Left lung (tissue), 10 donors: Measurements from ENCODE around the gene RNF125. TPM values are rescaled to one million over a fixed set of nuclear protein-coding genes. Genes with fewer than 3 reads are reported as not detected.
"Not testable (repeated sequence)": the region's sequence is repeated elsewhere in the genome, so short reads cannot be mapped to it uniquely, and the experiment has no call there.

Experiments
- ATAC-seq: fragments of 200-7000 bp; cut with Tn5 transposase; one replicate; pipeline ENCODE4 v1.9.1; 2020; ENCODE audit warnings: moderate library complexity
- DNase-seq, 4 donors: peaks; one replicate each; pipeline ENCODE4 v3.0.0-alpha.2; 2013 to 2020
- H3K27ac ChIP-seq, 2 donors: fragments of 200-600 bp; sonication (generic) in 1 of 2; one replicate each; pipeline versions ENCODE4 v1.5.0 to v1.8.0; 2020 to 2021
- H3K27me3 ChIP-seq, 2 donors: fragments of 200-600 bp; sonication (generic) in 1 of 2; one replicate each; pipeline versions ENCODE4 v1.5.0 to v1.8.0; 2020 to 2021
- H3K36me3 ChIP-seq, 2 donors: fragments of 200-600 bp; sonication (generic) in 1 of 2; one replicate each; pipeline versions ENCODE4 v1.5.0 to v1.8.0; 2020 to 2021
- H3K4me1 ChIP-seq, 2 donors: fragments of 200-600 bp; one replicate each; pipeline ENCODE4 v1.8.0; 2021
- H3K4me3 ChIP-seq, 2 donors: fragments of 200-600 bp; sonication (generic) in 1 of 2; one replicate each; pipeline versions ENCODE4 v1.5.0 to v1.8.0; 2020 to 2021; ENCODE audit warnings: mild to moderate bottlenecking in 1 of 2
- H3K9me3 ChIP-seq, 2 donors: fragments of 200-600 bp; sonication (generic) in 1 of 2; one replicate each; pipeline versions ENCODE4 v1.5.0 to v1.8.0; 2020 to 2021
- intact Hi-C, 2 donors: fragments of 100-400 bp; cut with DNase I; formaldehyde crosslinking; loops; one replicate each; pipeline versions ENCODE4 v1.11.2 to v1.14.2; 2022
- polyA plus RNA-seq, 6 donors: library from polyadenylated mRNA; unstranded; fragments of 120-200 nt; gene quantifications; one replicate each; pipeline ENCODE4 v1.2.1, GENCODE V29; 2013; ENCODE audit not compliant: insufficient read length in 6 of 6
- total RNA-seq, 2 donors: library from RNA; stranded (reverse); fragmentation: NEBNext Ultra II Directional; extraction: Animal tissue kit (Norgen Biotek cat#: 25700); gene quantifications; one replicate each; pipeline ENCODE4 v1.2.1, GENCODE V29; 2021
- TF ChIP-seq, protein P1 (sequence below), 2 donors: fragments of 200-600 bp; sonication (generic) in 1 of 2; IDR thresholded peaks; one replicate each; pipeline versions ENCODE4 v1.5.0 to v1.8.0; 2021; ENCODE audit warnings: antibody characterized with exemption in 2 of 2
- donor health status: DM: no; HTN: yes; CAD: no.
- donor health status: DM: no; HTN: no; CAD: no.

The RNF125 gene
- total and polyA plus RNA-seq, 8 donors: 4.3 to 9.7 (median 8.1) TPM

DNA sequence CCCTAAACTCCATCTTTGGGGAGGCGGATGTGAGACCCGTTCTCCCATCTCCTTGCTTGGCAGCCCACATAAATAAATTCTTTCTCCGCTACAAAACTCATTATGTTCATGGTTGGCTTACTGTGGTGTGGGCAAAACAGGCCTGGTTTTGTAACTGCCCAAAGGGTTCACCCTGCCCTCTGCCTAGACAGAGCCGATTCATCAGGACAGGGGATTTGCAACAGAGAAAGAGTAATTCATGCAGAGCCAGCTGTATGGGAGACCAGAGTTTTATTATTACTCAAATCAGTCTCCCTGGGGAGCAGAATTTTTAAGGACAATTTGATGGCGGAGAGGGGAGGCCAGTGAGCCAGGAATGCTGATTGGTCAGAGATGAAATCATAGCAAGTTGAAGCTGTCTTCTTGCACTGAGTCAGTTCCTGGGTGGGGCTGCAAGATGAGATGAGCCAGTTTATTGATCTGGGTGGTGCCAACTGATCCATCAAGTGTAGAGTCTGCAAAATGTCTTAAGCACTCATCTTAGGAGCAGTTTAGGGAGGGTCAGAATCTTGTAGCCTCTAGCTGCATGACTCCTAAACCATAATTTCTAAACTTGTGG, 8.4 kb upstream of the RNF125 start:
- no peak overlapping the region for H3K27ac ChIP-seq
- H3K9me3 ChIP-seq: no peaks in the 10 kb centered on the region
- no peak for DNase-seq
- H3K4me1 ChIP-seq: no peaks in the 10 kb centered on the region
- TF ChIP-seq, protein P1, sequence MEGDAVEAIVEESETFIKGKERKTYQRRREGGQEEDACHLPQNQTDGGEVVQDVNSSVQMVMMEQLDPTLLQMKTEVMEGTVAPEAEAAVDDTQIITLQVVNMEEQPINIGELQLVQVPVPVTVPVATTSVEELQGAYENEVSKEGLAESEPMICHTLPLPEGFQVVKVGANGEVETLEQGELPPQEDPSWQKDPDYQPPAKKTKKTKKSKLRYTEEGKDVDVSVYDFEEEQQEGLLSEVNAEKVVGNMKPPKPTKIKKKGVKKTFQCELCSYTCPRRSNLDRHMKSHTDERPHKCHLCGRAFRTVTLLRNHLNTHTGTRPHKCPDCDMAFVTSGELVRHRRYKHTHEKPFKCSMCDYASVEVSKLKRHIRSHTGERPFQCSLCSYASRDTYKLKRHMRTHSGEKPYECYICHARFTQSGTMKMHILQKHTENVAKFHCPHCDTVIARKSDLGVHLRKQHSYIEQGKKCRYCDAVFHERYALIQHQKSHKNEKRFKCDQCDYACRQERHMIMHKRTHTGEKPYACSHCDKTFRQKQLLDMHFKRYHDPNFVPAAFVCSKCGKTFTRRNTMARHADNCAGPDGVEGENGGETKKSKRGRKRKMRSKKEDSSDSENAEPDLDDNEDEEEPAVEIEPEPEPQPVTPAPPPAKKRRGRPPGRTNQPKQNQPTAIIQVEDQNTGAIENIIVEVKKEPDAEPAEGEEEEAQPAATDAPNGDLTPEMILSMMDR (IDR thresholded peaks at IDR 0.05): no peak
- no peak for ATAC-seq
- H3K36me3 ChIP-seq: no peaks in the 10 kb centered on the region
- no peak overlapping the region for H3K4me3 ChIP-seq
- H3K27me3 ChIP-seq: no peaks in the 10 kb centered on the region
- intact Hi-C loops: no loop called here

DNA sequence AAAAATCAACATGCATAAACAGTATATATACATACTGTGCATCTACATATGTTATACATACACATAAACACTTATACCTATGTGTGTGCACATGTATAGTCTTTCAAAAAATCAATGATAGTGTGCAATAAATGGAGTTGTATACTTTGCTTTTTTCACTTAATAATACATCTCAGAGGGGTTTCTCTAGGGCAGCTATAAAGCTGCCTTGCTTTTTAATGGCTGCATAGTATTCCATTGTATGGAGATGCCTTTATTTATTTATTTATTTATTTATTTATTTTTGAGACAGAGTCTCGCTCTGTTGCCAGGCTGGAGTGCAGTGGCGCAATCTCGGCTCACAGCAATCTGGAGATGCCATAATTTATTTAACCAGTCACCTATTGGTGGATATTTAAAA, 7.4 kb upstream of the RNF125 start:
- DNase-seq: no peak
- Histone ChIP-seq H3K4me3 (no peak overlapping the region), H3K27ac (no peak overlapping the region), H3K27me3 (no peaks in the 10 kb centered on the region), H3K36me3 (no peaks in the 10 kb centered on the region), H3K9me3 (no peaks in the 10 kb centered on the region), H3K4me1 (no peaks in the 10 kb centered on the region)
- no peak for ATAC-seq
- TF ChIP-seq, protein P1 (IDR thresholded peaks at IDR 0.05): no peak
- intact Hi-C loops: no loop called here

DNA sequence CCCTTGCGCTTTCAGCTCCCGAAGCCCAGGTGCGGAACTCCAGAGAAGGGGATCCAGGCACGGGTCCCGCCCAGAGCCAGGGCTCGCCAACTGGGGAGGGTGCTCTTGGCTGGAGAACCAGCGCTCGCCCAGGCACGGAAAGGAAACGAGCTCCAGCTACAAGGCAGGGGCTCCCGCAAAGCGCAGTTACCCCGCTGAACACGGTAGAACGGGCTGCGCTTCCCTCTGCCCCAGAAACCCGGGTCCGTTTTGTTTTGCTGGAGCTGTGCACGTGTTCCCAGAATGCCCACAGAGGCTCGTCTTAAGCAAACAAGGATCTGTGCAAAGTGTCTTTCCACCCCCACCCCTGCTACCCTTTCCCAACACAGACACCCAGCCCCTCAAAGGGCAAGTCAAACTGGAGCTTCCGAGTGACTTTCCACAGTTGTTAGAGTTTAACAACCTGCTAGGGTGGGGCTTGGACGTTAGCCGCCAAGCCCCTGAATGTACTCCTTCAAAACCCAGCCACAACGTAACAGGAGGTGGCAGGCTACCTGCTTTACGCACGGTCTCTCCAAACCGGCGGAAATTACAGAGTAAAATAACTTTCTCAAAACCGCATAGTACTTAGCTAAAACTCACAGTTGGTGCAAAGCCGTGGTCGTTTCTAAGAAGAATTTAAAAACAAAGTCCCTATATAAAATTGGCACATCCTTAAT, 775 bp downstream of the RNF125 start:
- ATAC-seq (peak; percentile 57), DNase-seq (peak; percentile 23 to 88 (median 42))
- intact Hi-C loops: no loop called here
- H3K9me3 ChIP-seq: no peaks in the 10 kb centered on the region
- no peaks in the 10 kb centered on the region for H3K36me3 ChIP-seq
- peak overlapping the region; percentile 49 to 58 for H3K4me3 ChIP-seq
- H3K27ac ChIP-seq: peak overlapping the region; percentile 80 to 84
- no peaks in the 10 kb centered on the region for H3K27me3 ChIP-seq
- peaks cover 0 to 25% of the 10 kb centered on the region in 2 donors for H3K4me1 ChIP-seq
- TF ChIP-seq, protein P1 (IDR thresholded peaks at IDR 0.05): no peak

DNA sequence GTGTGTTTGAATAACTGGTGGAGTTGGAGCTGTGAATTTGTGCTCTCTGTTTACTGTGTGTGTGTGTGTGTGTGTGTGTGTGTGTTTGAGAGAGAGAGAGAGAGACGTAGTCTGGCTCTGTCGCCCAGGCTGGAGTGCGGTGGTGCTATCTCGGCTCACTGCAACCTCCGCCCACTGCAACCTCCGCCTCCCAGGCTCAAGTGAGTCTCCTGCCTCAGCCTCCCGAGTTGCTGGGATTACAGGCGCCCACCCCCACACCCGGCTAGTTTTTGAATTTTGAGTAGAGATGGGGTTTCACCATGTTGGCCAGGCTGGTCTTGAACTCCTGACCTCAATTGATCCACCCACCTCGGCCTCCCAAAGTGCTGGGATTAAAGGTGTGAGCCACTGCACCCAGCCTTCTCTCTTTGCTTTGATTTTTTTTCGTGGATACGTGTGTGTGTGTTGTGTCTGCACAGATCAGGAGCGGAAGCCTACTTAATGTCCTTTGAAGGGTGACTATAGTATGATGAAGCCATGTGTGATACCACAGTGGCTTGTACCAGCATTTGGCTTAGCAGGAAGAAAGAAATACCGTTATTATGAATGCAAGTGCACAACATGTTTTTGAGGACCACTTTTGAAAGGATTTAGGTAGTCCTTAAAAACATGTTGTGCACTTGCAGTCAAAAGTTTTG, 1.5 kb downstream of the RNF125 start:
- H3K9me3 ChIP-seq, H3K36me3 ChIP-seq, H3K27me3 ChIP-seq, ATAC-seq, intact Hi-C loops: not testable (repeated sequence)
- peak in 1 of 4 donors; percentile 63 for DNase-seq
- H3K27ac ChIP-seq: peak overlapping the region in 1 of 2 donors; percentile 84
- peaks cover 0 to 25% of the 10 kb centered on the region in 2 donors for H3K4me1 ChIP-seq
- peak overlapping the region; percentile 49 to 58 for H3K4me3 ChIP-seq

DNA sequence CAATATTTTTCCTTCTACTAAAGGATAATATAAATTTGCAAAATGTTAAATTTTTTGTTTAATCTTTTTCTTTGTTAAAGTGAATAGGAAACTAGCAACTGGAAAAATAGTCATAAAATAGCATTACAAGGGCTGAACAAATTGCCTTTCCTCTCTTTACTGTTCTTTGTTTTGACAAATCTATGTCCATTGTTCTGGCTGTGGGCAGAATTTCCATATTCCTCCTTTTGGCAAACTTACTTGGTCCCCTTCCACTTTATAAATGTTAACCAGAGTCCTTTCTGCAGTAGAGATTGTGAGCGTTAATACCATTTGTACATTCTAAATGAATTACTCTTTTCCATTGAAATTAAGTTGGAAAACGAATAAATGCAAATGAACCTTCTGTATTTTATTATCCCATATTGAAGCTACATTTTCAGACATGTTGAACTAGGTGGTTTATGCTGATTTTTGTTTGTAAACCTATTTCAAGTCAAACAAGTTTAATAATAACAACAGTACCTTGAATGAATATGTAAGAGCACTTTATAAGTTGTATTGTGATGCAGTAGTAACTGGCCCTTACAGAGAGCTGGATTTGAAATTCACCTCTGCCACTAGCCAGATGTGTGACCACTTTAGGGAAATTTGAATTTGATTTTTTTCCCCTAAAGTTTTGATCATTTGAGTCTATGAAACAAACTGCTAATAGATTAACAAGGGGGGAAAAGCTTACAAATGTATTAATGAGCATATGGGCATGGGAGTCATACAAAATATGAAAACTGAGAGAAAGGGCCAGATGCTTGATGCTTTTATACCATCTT, 3.3 kb downstream of the RNF125 start:
- Histone ChIP-seq H3K4me3 (no peak overlapping the region), H3K4me1 (peaks cover 0 to 38% of the 10 kb centered on the region in 2 donors), H3K36me3 (no peaks in the 10 kb centered on the region), H3K9me3 (no peaks in the 10 kb centered on the region), H3K27ac (no peak overlapping the region), H3K27me3 (no peaks in the 10 kb centered on the region)
- ATAC-seq (no peak), DNase-seq (no peak)
- intact Hi-C loops: no loop called here
- TF ChIP-seq, protein P1 (IDR thresholded peaks at IDR 0.05): no peak
